GM21381 (cell line): ENCODE results near the gene ITGA2B.

ENCODE experiments used
- ATAC-seq: cut with Tn5 transposase; IDR thresholded peaks from one replicate; pipeline ENCODE4 v1.9.1; 2021; ENCODE audit warnings: mild to moderate bottlenecking, moderate library complexity; ENCODE audit not compliant: unreplicated experiment

The ITGA2B gene

DNA sequence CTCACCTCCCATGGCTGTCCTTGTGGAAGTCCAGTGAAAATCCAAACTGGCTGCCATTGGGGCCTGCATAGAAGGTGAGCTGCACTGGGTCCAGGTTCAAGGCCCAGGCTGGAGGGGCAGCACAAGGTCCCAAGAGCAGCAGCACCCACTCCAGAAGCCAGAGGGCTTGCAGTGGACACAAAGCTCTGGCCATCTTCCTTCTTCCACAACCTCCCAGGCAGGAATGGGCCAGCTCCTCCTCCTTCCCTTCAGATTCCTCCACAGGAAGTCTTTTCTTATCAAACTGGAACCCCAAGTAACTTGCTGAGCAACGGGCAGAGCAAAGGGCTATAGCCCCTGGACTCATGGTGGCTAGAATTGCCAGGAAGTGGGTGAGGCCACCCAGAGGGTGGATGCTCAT is at the start of gene ITGA2B:
ITGA2B (minus strand) TSS at position 369 of the 400 bp plus-strand sequence; CDS start at position 193, 176 bp downstream.
- no peak for ATAC-seq

- ATAC-seq: no peak
These were observed 49.7 kb upstream of the ITGA2B start for GRCh38 chr17:44439168-44439567.

- ATAC-seq: no peak
These were observed 49.2 kb upstream of the ITGA2B start for GRCh38 chr17:44438636-44439035.

- no peak for ATAC-seq
These were observed 46.9 kb upstream of the ITGA2B start for GRCh38 chr17:44436336-44436735.

DNA sequence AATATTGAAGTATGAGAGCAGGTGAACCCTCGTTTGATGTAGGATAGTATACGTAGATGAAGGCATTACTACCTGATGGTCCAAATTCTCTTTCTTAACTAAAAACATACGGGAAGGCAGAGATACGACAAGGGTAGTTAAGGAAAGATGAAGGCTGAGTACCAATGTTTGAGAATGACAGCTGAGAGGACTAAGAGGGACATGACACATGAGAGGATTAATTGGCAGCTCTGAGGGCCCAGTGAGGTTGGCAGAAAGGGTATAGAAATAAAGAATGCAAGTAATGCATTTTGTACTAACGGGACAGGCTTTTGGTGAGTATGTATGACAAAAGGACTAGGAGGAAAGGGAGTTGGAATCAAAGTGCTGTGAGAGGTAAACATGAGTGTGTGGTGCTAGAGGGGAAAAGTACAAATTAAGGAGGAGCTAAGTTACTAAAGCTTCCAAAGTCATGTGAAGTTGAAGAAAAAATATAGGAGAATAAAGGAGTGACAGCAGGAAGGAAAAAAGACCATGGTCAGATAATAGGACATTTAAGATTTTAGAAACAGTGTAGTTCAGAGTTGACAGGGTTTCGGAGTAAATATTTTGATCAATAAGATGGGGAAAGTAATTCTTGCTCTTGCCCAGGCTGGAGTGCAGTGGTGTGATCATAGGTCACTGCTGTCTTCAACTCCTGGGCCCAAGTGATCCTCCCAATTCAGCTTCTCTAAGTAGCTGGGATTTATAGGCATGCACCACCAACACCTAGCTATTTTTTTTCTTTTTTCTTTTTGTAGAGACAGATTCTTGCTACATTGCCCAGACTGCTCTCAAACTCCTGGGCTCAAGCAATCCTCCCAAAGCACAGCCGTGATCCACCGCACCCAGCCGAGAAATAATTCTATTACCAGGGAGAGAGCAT is 43.1 kb upstream of the ITGA2B start:
- no peak for ATAC-seq

GRCh38 chr17:44424828-44425461 is 35.5 kb upstream of the ITGA2B start:
- ATAC-seq: no peak

DNA sequence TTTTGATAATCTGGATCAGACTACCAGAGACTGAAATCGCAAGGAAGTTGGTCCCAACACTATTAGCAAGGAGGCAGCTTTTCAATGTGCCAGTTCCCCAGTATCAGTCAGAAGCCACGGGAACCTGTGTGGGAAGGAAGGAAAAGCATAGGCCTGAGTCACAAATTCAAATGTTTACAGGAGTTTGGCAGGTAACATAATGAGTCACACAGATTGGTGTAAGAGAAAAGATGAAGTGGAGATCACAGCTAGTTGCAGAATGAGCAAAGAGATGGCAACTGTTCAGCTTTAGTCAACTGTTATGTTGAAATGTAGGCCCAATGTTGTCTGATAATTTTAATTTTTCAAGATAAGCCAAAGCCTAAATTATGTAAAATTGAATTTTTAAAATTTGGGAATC is 28.1 kb upstream of the ITGA2B start:
- no peak for ATAC-seq

DNA sequence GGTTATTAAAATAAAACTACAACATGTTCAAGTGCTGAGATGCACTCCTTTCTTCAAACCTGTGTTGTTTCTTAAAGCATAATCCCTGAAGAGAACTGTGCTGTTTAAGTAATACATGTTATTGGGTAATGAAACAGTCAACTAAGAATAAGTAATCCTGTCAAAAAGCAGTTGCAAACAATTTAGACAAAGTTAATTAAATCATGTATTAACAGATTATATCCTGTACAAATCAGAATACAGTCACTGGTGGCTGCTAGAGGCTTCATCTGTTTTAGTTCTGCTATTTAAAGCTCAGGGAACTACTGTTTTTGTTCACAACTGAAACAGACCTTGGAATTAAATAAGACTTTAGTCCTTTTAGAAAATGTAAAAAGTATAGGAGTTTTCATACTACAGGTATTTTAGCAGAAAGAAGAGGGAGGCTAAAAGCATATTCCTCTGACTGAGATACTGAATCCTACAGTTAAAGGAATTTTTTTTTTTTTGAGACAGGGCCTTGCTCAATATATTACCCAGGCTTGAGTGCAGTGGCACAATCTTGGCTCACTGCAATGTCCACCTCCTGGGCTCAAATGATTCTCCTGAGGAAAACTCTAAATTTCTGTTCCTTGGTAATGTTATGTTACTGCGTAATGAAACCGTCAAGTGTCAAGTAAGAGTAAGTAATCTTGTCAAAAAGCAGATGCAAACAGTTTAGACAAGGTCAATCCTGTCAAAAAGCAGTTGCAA is 27.3 kb upstream of the ITGA2B start:
- ATAC-seq: no peak

DNA sequence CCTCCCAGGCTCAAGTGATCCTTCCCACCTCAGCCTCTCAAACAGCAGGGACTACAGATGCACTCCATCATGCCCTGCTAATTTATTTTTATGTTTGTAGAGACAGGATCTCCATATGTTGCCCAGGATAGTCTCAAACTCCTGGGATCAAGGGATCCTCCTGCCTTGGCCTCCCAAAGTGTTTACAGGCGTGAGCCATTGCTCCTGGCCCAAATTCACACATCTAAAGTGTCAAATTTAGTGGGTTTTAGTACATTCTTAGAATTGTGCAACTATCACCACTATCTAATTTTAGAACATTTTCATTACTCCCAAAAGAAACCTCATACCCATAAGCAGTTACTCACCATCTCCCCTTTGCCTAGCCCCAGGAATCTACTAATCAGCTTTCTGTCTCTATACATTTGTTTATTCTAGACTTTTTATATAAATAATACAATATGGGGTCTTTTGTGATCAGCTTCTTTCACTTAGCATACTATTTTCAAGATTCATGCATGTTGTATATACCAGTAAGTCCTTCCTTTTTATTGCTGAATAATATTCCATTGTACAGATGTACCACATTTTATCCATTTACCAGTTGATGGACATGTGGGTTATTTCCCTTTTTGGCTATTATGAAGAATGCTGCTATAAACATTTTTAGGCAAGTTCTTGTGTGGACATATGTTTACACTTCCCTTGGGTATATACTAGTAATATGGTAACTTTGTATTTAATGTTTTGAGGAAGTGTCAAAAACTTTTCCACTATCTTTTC is 25.1 kb upstream of the ITGA2B start:
- no peak for ATAC-seq

GRCh38 chr17:44409309-44410028 is 20.0 kb upstream of the ITGA2B start:
- no peak for ATAC-seq

GRCh38 chr17:44408786-44409185 is 19.3 kb upstream of the ITGA2B start:
- no peak for ATAC-seq

DNA sequence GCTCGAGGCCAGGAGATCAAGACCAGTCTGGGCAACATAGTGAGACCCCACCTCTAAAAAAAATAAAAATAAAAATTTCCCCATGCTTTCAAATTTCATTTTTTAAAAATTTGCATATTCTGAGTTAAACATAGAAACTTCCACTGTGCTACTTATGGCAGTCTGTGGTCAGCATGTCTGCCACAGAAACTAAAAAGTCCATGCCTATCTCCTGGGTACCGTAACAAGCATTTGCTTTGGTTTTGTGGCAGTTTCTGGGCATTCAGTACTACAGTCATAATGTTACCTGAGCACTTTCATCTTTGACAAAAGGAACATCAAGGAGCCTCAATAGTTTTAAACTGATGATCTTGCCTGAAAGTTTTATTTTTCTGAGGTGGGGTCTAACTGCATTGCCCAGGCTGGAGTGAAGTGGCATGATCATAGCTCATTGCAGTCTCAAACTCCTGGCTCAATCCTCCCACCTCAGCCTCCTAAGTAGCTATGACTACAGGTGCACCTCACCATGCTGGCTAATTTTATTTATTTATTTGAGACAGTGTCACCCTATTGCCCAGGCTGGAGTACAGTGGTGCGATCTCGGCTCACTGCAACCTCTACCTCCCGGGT is 13.2 kb upstream of the ITGA2B start:
- peak; percentile 55 for ATAC-seq

DNA sequence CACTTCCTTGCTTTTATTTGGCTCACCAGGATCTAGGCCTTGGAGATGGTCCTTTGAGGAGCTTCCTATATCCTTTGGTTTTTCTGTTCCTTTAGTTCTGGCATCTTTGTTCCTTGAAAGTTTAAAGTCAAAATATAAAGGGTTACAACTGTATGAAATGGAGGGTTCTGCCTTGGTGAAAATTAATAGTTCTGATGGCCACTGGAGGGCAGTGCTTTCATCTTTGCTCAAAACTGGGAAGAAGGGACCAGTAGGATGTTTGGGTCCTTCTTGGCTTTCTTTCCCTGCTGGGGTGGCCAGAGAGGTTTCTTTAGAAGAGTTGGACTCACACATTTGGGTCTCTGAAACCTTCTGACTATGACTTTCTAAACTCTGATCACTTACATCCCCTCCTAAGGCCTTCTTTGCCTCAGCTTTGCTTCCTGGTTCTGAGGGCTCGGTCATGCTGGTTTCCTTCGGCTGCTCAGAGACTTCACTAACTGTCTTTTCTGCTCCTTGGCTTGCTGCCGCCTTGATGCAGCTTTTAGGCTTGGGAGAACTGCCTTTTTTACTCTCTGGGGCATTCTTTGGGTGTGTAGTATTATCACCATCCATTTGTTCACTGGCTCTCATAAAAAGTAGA is 10.9 kb upstream of the ITGA2B start:
- no peak for ATAC-seq

GRCh38 chr17:44398692-44399691 is 9.5 kb upstream of the ITGA2B start:
- ATAC-seq: no peak

GRCh38 chr17:44397479-44398440 is 8.3 kb upstream of the ITGA2B start:
- no peak for ATAC-seq

- no peak for ATAC-seq
These were observed 7.5 kb upstream of the ITGA2B start for GRCh38 chr17:44396946-44397345.

GRCh38 chr17:44394833-44395232 is 5.4 kb upstream of the ITGA2B start:
- no peak for ATAC-seq
